Endothelial cell of umbilical vein (primary cell): ENCODE measurements around the gene RTL10. TPM values are rescaled to one million over a fixed set of nuclear protein-coding genes. Genes with fewer than 3 reads are reported as not detected.

ENCODE experiments used
- BruUV-seq: library from RNA; stranded (reverse); fragments of 400-500 nt; replicated peaks from 2 replicates; lab custom pipeline; 2021; lab: Mats Ljungman, UMichigan
- CTCF ChIA-PET: fragments of 300-600, 350-600 bp; sonication (Branson Sonifier 250); formaldehyde crosslinking; loops from one replicate; lab custom pipeline; 2021; ENCODE audit warnings: antibody characterized with exemption, inconsistent platforms; lab: Charles Lee
- POLR2A ChIA-PET: fragments of 300-600, 350-600 bp; sonication (Branson Sonifier 250); formaldehyde crosslinking; loops from one replicate; lab custom pipeline; 2021; ENCODE audit warnings: antibody characterized with exemption, inconsistent platforms; lab: Charles Lee
- DNase-seq: peaks from one replicate; pipeline ENCODE4 v3.0.0-alpha.2; 2011; ENCODE audit warnings: low read depth, low spot score
- FAIRE-seq: peaks from 2 replicates; lab custom pipeline; 2011; peaks lifted over from hg19 to GRCh38; lab: Jason Lieb, UNC
- H2AFZ ChIP-seq: 2 replicates; pipeline ENCODE4 v1.6.0; 2012; ENCODE audit warnings: low read depth, low read length, control low read depth, inconsistent platforms
- H3K27ac ChIP-seq: 2 replicates; pipeline ENCODE4 v1.5.1; 2011; ENCODE audit warnings: low read depth, mild to moderate bottlenecking, control low read depth, low read length, moderate library complexity; ENCODE audit not compliant: insufficient read depth
- H3K27me3 ChIP-seq, 2 experiments: 2 replicates each; pipeline versions ENCODE4 v1.6.0 to v1.6.1; 2011; ENCODE audit warnings: low read length in 2 of 2, mixed read lengths in 1 of 2; ENCODE audit not compliant: control insufficient read depth in 2 of 2, insufficient read depth in 2 of 2
- H3K36me3 ChIP-seq, 2 experiments: 2 replicates in 1 of 2; 3 replicates in 1 of 2; pipeline ENCODE4 v1.5.1; 2011; ENCODE audit warnings: low read length in 2 of 2, mild to moderate bottlenecking in 1 of 2, moderate library complexity in 1 of 2; ENCODE audit not compliant: control insufficient read depth in 2 of 2, insufficient read depth in 2 of 2; ENCODE audit errors: extremely low read depth in 1 of 2
- H3K4me1 ChIP-seq: 3 replicates; pipeline ENCODE4 v1.5.1; 2011; ENCODE audit warnings: mild to moderate bottlenecking, low read length; ENCODE audit not compliant: control insufficient read depth, insufficient read depth; ENCODE audit errors: extremely low read depth
- H3K4me2 ChIP-seq: 2 replicates; pipeline ENCODE4 v1.6.1; 2011; ENCODE audit warnings: low read length, control low read depth, mixed read lengths; ENCODE audit not compliant: insufficient read depth
- H3K4me3 ChIP-seq, 3 experiments: fragments of 200-600 bp in 1 of 3; sonication (generic), shearing (Covaris generic) in 1 of 3; replicated peaks in 1 of 3; 2 replicates each; pipeline ENCODE4 v1.5.1; 2011 to 2016; ENCODE audit warnings: control low read depth in 3 of 3, low read length in 3 of 3, mild to moderate bottlenecking in 2 of 3, inconsistent platforms in 1 of 3, low read depth in 1 of 3, moderate library complexity in 1 of 3; ENCODE audit not compliant: insufficient read depth in 1 of 3
- H3K79me2 ChIP-seq: 2 replicates; pipeline ENCODE4 v1.6.0; 2012; ENCODE audit warnings: low read length, inconsistent platforms; ENCODE audit not compliant: control insufficient read depth, insufficient read depth
- H3K9ac ChIP-seq: replicated peaks from 2 replicates; pipeline ENCODE3; 2011; ENCODE audit warnings: low read length, control low read depth; ENCODE audit not compliant: insufficient read depth; ENCODE audit errors: extremely low read depth
- H3K9me1 ChIP-seq: replicated peaks from 3 replicates; pipeline ENCODE4 v1.6.0; 2011; ENCODE audit warnings: mild to moderate bottlenecking, low read length; ENCODE audit not compliant: control insufficient read depth, insufficient read depth; ENCODE audit errors: extremely low read depth
- H3K9me3 ChIP-seq: replicated peaks from 2 replicates; pipeline ENCODE4 v1.5.1; 2012; ENCODE audit warnings: low read length, inconsistent platforms; ENCODE audit not compliant: control insufficient read depth, insufficient read depth
- H4K20me1 ChIP-seq: replicated peaks from 2 replicates; pipeline ENCODE3; 2011; ENCODE audit warnings: mild to moderate bottlenecking, low read length; ENCODE audit not compliant: control insufficient read depth, insufficient read depth; ENCODE audit errors: extremely low read depth
- EZH2 ChIP-seq: IDR thresholded peaks from 2 replicates; pipeline ENCODE4 v1.6.1; 2012; ENCODE audit warnings: borderline replicate concordance, low read depth, mild to moderate bottlenecking, moderate library complexity, low read length, inconsistent platforms; ENCODE audit not compliant: severe bottlenecking
- FOS ChIP-seq: IDR thresholded peaks from 2 replicates; pipeline ENCODE4 v1.6.1; 2011; ENCODE audit warnings: mild to moderate bottlenecking, low read length, moderate library complexity, borderline replicate concordance; ENCODE audit not compliant: insufficient read depth
- GATA2 ChIP-seq: IDR thresholded peaks from 2 replicates; pipeline ENCODE4 v1.7.0; 2011; ENCODE audit warnings: low read depth, mild to moderate bottlenecking, moderate library complexity, mixed read lengths, low read length; ENCODE audit not compliant: insufficient read length, insufficient read depth
- JUN ChIP-seq: IDR thresholded peaks from 2 replicates; pipeline ENCODE4 v1.6.1; 2011; ENCODE audit warnings: borderline replicate concordance, low read depth; ENCODE audit not compliant: insufficient read length, insufficient read depth
- MYC ChIP-seq: IDR thresholded peaks from one replicate; pipeline ENCODE4 v1.6.1; 2011; ENCODE audit warnings: mild to moderate bottlenecking, low read depth, low read length
- POLR2A ChIP-seq: IDR thresholded peaks from 2 replicates; pipeline ENCODE4 v1.6.1; 2012; ENCODE audit warnings: low read depth, mild to moderate bottlenecking, control low read depth, low read length
- POLR2AphosphoS5 ChIP-seq: IDR thresholded peaks from 2 replicates; pipeline ENCODE4 v1.6.1; 2012; ENCODE audit warnings: low read depth, mild to moderate bottlenecking, control low read depth, low read length, moderate library complexity; ENCODE audit not compliant: insufficient read depth
- dilution Hi-C: fragments of 300-500 bp; cut with MboI; formaldehyde crosslinking; loops from one replicate; pipeline ENCODE4 v1.15.0; 2019; ENCODE audit warnings: low sequenced_read_pairs; ENCODE audit not compliant: extremely low pct_ligation_motif_present
- intact Hi-C: fragments of 100-400 bp; cut with micrococcal nuclease; formaldehyde crosslinking; loops from one replicate; pipeline ENCODE4 v1.10.0; 2022
- polyA plus RNA-seq, 4 experiments: library from polyadenylated mRNA; depleted of rRNA in 3 of 4; stranded (reverse) in 3 of 4; unstranded in 1 of 4; fragments of >200 nt; gene quantifications; 2 replicates each; pipeline versions ENCODE4 v1.2.1 to v1.2.3, GENCODE V29; 2011 to 2012; ENCODE audit warnings: missing spikeins in 1 of 4
- total RNA-seq: library from RNA; stranded (reverse); gene quantifications from 2 replicates; pipeline ENCODE4 v1.2.3, GENCODE V29; 2021
- TF ChIP-seq, protein P1 (sequence below), 2 donors: IDR thresholded peaks; 1 replicate in 1 of 2; 2 replicates in 1 of 2; pipeline ENCODE4 v1.5.1; 2011; ENCODE audit warnings: low read length in 2 of 2, mild to moderate bottlenecking in 2 of 2, moderate library complexity in 2 of 2, control low read depth in 1 of 2, inconsistent platforms in 1 of 2, low read depth in 1 of 2; ENCODE audit not compliant: insufficient read depth in 1 of 2; ENCODE audit errors: extremely low read depth in 1 of 2
- TF ChIP-seq, protein P2 (sequence below): IDR thresholded peaks from 2 replicates; pipeline ENCODE4 v1.6.1; 2011; ENCODE audit not compliant: insufficient read depth, insufficient read length

Gene RTL10
- total and polyA plus RNA-seq, 2 donors (not counting 3 experiments of a cell fraction or from before 2014, with no cell fraction given) = 31.9 to 40.8 TPM

DNA sequence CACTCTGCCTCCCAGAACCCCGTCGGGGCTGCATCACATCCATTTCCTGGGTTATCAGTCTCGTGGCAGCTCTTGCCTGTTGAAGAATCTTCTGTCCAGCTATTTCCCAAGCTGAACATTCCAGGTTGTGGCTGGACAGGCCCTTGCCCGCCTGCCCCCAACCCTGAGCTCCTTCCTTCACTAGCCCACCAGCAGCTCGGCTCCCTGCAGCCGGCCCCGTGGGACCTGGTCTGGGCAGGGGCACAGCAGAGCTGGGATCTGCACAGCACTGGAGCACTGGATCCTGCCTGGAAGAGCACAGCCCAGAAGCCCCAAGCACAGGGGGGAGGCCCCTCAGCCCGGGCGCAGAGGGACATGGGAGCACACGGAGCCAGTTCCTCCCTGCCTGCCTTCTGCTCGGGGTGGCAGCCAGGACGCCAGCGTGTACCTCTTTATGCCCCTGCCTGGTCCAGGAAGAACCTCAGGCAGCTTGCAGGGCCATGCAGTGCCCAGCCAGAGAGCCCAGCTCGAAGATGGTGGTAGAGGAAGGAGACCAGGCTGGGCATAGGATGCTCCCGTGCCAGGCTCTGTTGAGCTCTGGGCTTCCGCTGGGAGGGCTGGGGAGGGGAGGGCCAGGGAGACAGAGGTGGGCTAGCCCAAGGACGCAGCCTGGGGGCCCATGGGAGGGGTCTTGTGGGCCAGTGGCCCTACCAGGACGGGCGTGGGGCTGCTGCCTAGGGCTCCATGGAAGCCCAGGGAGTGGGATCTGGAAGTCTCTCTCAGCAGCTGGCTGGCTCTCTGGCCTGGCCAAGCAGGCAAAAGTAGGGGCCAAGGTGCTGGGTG, 16.6 kb upstream of the RTL10 start:
- H3K4me2 ChIP-seq = no peak overlapping the region
- no peaks in the 10 kb centered on the region for H3K9me3 ChIP-seq
- H3K79me2 ChIP-seq = peaks cover 2% of the 10 kb centered on the region
- no peak overlapping the region for H2AFZ ChIP-seq
- H3K9ac ChIP-seq = no peak overlapping the region
- H3K27ac ChIP-seq = no peak overlapping the region
- H3K9me1 ChIP-seq = no peaks in the 10 kb centered on the region
- H3K27me3 ChIP-seq = no peaks in the 10 kb centered on the region
- peaks cover 23% of the 10 kb centered on the region for H3K4me1 ChIP-seq
- ChIA-PET CTCF (interaction anchor here (1.0 to 3.4 kb wide), 7 partner anchors 9 to 141 kb away, joined by 3 to 23 read pairs (median 5); no protein-coding TSS in a partner anchor), POLR2A (interaction anchor here (0.6 to 1.2 kb wide), 5 partner anchors 10 to 49 kb away, joined by 3 to 5 read pairs (median 3); no protein-coding TSS in a partner anchor)
- no peak for FAIRE-seq
- no peak overlapping the region for H3K4me3 ChIP-seq
- BruUV-seq = no TSS peak
- intact Hi-C loops = no loop called here
- peaks cover 2 to 3% of the 10 kb centered on the region in 2 experiments for H3K36me3 ChIP-seq
- DNase-seq = no peak
- dilution Hi-C loops = no loop called here
- TF ChIP-seq, protein P1, sequence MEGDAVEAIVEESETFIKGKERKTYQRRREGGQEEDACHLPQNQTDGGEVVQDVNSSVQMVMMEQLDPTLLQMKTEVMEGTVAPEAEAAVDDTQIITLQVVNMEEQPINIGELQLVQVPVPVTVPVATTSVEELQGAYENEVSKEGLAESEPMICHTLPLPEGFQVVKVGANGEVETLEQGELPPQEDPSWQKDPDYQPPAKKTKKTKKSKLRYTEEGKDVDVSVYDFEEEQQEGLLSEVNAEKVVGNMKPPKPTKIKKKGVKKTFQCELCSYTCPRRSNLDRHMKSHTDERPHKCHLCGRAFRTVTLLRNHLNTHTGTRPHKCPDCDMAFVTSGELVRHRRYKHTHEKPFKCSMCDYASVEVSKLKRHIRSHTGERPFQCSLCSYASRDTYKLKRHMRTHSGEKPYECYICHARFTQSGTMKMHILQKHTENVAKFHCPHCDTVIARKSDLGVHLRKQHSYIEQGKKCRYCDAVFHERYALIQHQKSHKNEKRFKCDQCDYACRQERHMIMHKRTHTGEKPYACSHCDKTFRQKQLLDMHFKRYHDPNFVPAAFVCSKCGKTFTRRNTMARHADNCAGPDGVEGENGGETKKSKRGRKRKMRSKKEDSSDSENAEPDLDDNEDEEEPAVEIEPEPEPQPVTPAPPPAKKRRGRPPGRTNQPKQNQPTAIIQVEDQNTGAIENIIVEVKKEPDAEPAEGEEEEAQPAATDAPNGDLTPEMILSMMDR (IDR thresholded peaks at IDR 0.05; ENCODE audit: extremely low read depth in 1 of 2, insufficient read depth in 1 of 2, low read depth in 1 of 2, low read length in 2 of 2) = no peak
- no peak for TF ChIP-seq MYC
- TF ChIP-seq, protein P2, sequence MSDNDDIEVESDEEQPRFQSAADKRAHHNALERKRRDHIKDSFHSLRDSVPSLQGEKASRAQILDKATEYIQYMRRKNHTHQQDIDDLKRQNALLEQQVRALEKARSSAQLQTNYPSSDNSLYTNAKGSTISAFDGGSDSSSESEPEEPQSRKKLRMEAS = no peak
- TF ChIP-seq JUN = no peak
- TF ChIP-seq FOS = no peak
- TF ChIP-seq POLR2A = no peak
- no peak for TF ChIP-seq GATA2
- TF ChIP-seq EZH2 = no peak
- TF ChIP-seq POLR2AphosphoS5 = no peak
- no peaks in the 10 kb centered on the region for H4K20me1 ChIP-seq
